Measurements from ENCODE around the gene THAP8. TPM values are rescaled to one million over a fixed set of nuclear protein-coding genes. Genes with fewer than 3 reads are reported as not detected.

THAP8 gene
- total and polyA plus RNA-seq, 10 of the 15 experiments (the other 5 are each of a cell fraction or from before 2014, with no cell fraction given) = 0.24 to 4.4 (median 2.6) TPM

DNA sequence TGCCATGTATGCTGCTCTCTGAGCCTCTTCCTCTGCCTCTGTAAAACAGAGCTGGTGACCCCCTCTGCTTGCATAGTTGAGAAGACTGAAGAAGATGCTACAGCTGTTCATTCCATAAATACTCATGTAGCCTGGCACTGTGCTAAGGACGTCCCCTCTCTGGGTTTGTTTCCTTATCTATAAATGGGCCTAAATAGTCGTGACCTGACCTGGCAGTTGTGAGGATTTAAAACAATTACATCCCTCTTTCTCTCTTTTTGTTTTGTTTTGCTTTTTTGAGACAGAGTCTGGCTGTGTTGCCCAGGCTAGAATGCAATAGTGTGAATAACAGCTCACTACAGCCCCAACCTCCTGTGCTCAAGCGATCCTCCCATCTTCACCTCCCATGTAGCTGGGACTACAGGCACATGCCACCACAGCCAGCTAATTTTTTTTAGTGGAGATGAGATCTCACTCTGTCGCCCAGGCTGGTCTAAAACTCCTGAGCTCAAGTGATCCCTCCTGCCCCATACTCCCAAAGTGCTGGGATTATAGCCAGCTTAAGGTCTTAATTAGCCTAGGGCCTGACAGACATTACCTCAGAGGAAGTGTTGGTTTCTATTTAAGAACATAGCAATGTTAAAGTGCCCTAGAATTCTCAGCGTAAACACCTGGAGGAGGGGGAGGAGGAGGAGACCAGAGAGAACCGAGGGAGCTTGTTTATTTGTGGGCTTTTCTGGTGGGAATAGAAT, 5.3 kb upstream of the THAP8 start:
- over 99% methylated on average over 6 of the region's 6 CpGs for WGBS (ENCODE audit: insufficient coverage, insufficient replicate concordance, low lambda C conversion rate, missing lambda C conversion rate)
- FAIRE-seq (no peak), DNase-seq (ENCODE audit: low read depth, low spot score) (no peak), ATAC-seq (no peak)
- SMC1A ChIA-PET (ENCODE audit: uncharacterized antibody, unreplicated experiment) = interaction anchor here (3.0 kb wide), 1 partner anchor 110 kb away, joined by 20 read pairs; no protein-coding TSS in a partner anchor
- no peak overlapping the region for H3K9ac ChIP-seq (ENCODE audit: control insufficient read depth, insufficient read depth, low read length)
- no peak overlapping the region for H3K27ac ChIP-seq (ENCODE audit: control insufficient read depth, insufficient read depth)
- no peak for TF ChIP-seq PAX8 (IDR thresholded peaks at IDR 0.05)
- TF ChIP-seq NFYA (IDR thresholded peaks at IDR 0.05; ENCODE audit: borderline replicate concordance, low read depth, low read length) = no peak
- TF ChIP-seq ATF3 (IDR thresholded peaks at IDR 0.05; ENCODE audit: borderline replicate concordance, extremely low read depth, low read depth, low read length) = no peak
- TF ChIP-seq SUZ12 (IDR thresholded peaks at IDR 0.05; ENCODE audit: unreplicated experiment) = no peak
- no peak for TF ChIP-seq ATF7 (IDR thresholded peaks at IDR 0.05; ENCODE audit: low read depth)
- no peak for TF ChIP-seq NFXL1 (IDR thresholded peaks at IDR 0.05; ENCODE audit: borderline replicate concordance)
- TF ChIP-seq MTA2 (IDR thresholded peaks at IDR 0.05; ENCODE audit: low read depth) = no peak
- no peak for TF ChIP-seq CBX3 (IDR thresholded peaks at IDR 0.05; ENCODE audit: borderline replicate concordance, low read depth)
- TF ChIP-seq ELK1 (IDR thresholded peaks at IDR 0.05; ENCODE audit: low read depth, low read length) = no peak
- TF ChIP-seq, protein P1, sequence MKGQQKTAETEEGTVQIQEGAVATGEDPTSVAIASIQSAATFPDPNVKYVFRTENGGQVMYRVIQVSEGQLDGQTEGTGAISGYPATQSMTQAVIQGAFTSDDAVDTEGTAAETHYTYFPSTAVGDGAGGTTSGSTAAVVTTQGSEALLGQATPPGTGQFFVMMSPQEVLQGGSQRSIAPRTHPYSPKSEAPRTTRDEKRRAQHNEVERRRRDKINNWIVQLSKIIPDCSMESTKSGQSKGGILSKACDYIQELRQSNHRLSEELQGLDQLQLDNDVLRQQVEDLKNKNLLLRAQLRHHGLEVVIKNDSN (IDR thresholded peaks at IDR 0.05; ENCODE audit: borderline replicate concordance, extremely low read length, insufficient read depth, low read depth, low read length) = no peak
- TF ChIP-seq POLR2A (IDR thresholded peaks at IDR 0.05; ENCODE audit: low read depth, low read length) = no peak
- TF ChIP-seq, protein P2, sequence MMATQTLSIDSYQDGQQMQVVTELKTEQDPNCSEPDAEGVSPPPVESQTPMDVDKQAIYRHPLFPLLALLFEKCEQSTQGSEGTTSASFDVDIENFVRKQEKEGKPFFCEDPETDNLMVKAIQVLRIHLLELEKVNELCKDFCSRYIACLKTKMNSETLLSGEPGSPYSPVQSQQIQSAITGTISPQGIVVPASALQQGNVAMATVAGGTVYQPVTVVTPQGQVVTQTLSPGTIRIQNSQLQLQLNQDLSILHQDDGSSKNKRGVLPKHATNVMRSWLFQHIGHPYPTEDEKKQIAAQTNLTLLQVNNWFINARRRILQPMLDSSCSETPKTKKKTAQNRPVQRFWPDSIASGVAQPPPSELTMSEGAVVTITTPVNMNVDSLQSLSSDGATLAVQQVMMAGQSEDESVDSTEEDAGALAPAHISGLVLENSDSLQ (IDR thresholded peaks at IDR 0.05) = no peak
- TF ChIP-seq EZH2 (IDR thresholded peaks at IDR 0.05; ENCODE audit: borderline replicate concordance, control insufficient read depth, low read depth, low read length) = no peak
- H4K20me1 ChIP-seq (ENCODE audit: control insufficient read depth, insufficient read depth) = no peaks in the 10 kb centered on the region
- no peaks in the 10 kb centered on the region for H3K9me3 ChIP-seq (replicated peaks; ENCODE audit: control insufficient read depth, insufficient read depth, low read length)
- no peak overlapping the region for H3K4me2 ChIP-seq (ENCODE audit: control insufficient read depth, insufficient read depth)
- CTCF ChIA-PET = interaction anchor here (0.8 to 0.9 kb wide), 4 partner anchors 58 to 110 kb away, joined by 3 to 7 read pairs (median 4); no protein-coding TSS in a partner anchor
- intact Hi-C loops (cut with micrococcal nuclease; ENCODE audit: unreplicated experiment) = no loop called here
- no peak overlapping the region for H3K4me3 ChIP-seq
- H2AFZ ChIP-seq (ENCODE audit: control insufficient read depth, low read depth, low read length) = no peak overlapping the region
- peaks cover 20% of the 10 kb centered on the region for H3K79me2 ChIP-seq (ENCODE audit: control insufficient read depth, insufficient read depth, low read length)
- POLR2A ChIA-PET = no interaction called here
- H3K4me1 ChIP-seq (ENCODE audit: control insufficient read depth, insufficient read depth, low read length) = peaks cover 3% of the 10 kb centered on the region; the same call in 1 of the 2 replicates
- RAD21 ChIA-PET (ENCODE audit: unreplicated experiment) = no interaction called here
- H3K27me3 ChIP-seq (replicated peaks in 1 of 2; ENCODE audit: control insufficient read depth in 2 of 2, insufficient read depth in 2 of 2, low read length in 1 of 2) = no peaks in the 10 kb centered on the region
- BruUV-seq (replicated peaks) = no TSS peak
- peaks cover 6 to 17% of the 10 kb centered on the region in 2 experiments for H3K36me3 ChIP-seq (ENCODE audit: control insufficient read depth in 2 of 2, insufficient read depth in 2 of 2, low read length in 1 of 2)
- in situ Hi-C loops (cut with MboI) = no loop called here
